Immature natural killer cell (primary cell): ENCODE measurements around the gene VWA3B. TPM values are rescaled to one million over a fixed set of nuclear protein-coding genes. Genes with fewer than 3 reads are reported as not detected.
"Not testable (repeated sequence)": the region's sequence is repeated elsewhere in the genome, so short reads cannot be mapped to it uniquely, and the experiment has no call there.

Experiments
- DNase-seq, 3 donors: peaks; one replicate each; pipeline ENCODE4 v3.0.0; 2022; ENCODE audit warnings: mixed read lengths in 1 of 3
- H3K27ac Mint-ChIP-seq, 6 donors: one replicate each; pipeline ENCODE4 v1.8.0; 2020; ENCODE audit warnings: mixed read lengths in 6 of 6, mild to moderate bottlenecking in 5 of 6, inconsistent platforms in 4 of 6, moderate library complexity in 3 of 6
- H3K27me3 Mint-ChIP-seq, 3 donors: one replicate each; pipeline ENCODE4 v1.8.0; 2020 to 2021; ENCODE audit warnings: low read depth in 3 of 3, mild to moderate bottlenecking in 3 of 3, mixed read lengths in 3 of 3, moderate library complexity in 3 of 3, inconsistent platforms in 1 of 3
- H3K36me3 Mint-ChIP-seq, 3 donors: one replicate each; pipeline ENCODE4 v1.8.0; 2020; ENCODE audit warnings: mixed read lengths in 3 of 3, inconsistent platforms in 2 of 3, mild to moderate bottlenecking in 2 of 3
- H3K4me1 Mint-ChIP-seq, 2 donors: one replicate each; pipeline ENCODE4 v1.8.0; 2020; ENCODE audit warnings: inconsistent platforms in 2 of 2, mild to moderate bottlenecking in 2 of 2, mixed read lengths in 2 of 2, moderate library complexity in 1 of 2
- H3K4me3 Mint-ChIP-seq, 5 donors: one replicate each; pipeline ENCODE4 v1.8.0; 2020; ENCODE audit warnings: mild to moderate bottlenecking in 5 of 5, mixed read lengths in 5 of 5, inconsistent platforms in 3 of 5, moderate library complexity in 3 of 5
- H3K9me3 Mint-ChIP-seq, 6 donors: one replicate each; pipeline ENCODE4 v1.8.0; 2020; ENCODE audit warnings: mild to moderate bottlenecking in 6 of 6, mixed read lengths in 6 of 6, inconsistent platforms in 4 of 6, moderate library complexity in 3 of 6
- polyA plus RNA-seq, 3 donors: library from polyadenylated mRNA; unstranded; fragments of 300-500 nt; fragmentation: Illumina TruSeq; gene quantifications; one replicate each; pipeline ENCODE4 v1.2.3, GENCODE V29; 2021

Gene VWA3B, protein sequence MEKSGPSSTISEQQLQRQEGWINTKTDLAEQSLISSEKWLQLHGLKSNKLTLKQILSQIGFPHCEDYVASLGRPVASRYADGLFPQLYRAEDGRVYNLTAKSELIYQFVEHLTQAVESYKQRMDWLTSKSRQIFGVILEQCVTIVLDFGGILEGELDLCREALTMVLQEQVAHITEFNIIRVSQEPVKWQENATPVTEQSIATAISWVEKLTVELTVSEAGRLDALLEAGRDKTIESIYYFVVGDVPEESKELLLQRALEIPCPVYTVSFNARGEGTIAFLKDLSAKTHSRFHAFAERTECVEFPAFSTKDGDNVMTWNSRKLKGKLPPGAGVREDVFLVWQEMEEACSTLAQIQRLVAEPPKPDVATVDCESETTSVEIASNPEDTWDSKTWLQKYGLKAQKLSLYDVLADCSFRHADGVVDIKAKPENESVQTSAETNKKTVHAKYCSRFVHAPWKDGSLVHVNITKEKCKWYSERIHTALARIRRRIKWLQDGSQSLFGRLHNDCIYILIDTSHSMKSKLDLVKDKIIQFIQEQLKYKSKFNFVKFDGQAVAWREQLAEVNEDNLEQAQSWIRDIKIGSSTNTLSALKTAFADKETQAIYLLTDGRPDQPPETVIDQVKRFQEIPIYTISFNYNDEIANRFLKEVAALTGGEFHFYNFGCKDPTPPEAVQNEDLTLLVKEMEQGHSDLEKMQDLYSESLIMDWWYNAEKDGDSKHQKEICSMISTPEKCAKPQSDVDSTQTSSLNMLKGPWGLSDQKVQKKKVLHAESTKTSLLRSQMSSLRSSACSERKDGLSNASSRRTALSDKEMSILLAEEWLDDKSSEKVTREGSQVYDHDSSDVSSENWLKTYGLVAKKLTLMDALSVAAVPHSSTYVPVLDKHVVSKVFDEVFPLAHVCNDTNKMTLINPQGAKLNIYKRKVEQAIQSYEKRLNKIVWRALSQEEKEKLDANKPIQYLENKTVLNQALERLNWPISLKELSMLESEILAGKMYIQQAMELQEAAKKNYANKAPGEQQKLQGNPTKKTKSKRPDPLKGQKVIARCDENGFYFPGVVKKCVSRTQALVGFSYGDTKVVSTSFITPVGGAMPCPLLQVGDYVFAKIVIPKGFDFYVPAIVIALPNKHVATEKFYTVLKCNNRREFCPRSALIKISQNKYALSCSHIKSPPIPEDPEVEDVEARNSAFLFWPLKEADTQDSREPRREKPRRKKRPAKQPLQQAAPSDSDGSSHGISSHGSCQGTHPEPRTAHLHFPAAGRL (N-terminal part only)
- polyA plus RNA-seq: not detected

DNA sequence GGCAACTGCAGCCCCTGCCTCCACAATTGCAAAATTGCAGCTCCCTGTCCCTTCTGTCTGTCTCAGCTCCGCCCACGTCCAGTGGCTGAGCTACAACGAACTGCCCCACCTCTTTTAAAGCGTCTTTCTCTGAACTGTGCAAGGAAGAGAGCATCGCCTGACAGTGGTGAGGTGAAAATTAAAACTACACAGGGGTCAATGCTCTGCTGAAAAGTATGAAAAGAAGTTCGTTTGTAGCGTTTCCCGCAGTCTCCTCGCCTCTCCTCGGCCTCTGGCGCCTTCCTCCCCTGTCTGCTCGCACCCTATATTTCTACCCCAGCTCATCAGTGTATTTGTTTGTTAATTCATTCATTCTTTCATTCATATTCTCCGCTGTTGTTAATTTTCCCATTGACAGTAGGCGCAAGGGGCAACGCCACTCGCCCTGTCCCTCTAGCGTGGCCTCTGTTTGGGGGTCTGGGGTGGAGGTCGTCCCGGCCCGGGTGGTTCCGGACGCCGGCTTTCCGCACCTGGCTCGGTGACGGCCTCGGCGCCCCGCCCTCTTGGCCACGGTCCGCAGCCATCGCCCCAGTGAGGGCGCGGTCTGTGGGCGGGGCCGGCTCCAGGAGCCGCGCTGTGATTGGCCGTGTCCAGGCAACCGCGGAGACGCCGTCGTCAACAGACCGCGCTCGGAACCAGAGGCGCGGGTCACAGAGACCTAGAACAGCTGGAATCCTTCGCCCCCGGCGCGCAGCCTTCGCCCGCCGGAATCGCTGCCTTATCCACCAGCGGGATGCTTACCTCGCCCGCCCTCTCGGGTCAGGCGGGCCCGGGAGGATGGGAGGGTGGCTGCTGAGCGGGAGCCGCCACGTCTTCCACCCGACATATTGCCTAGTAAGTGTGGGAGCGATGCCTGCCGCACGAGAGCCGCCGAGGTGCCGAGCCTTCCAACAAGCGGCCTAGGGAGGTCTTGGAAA lies at the start of gene VWA3B:
TSS of gene VWA3B (plus strand) at position 677 of the 956 bp plus-strand sequence. CDS start 5,926 bp downstream, outside the sequence.
- H3K27ac Mint-ChIP-seq: no peak within 1 kb of the TSS
- DNase-seq: no peak
- H3K27me3 Mint-ChIP-seq: peaks cover 14 to 23% (median 21%) of the 10 kb centered on the region in 3 donors
- H3K9me3 Mint-ChIP-seq: no peaks in the 10 kb centered on the region
- H3K4me1 Mint-ChIP-seq: peaks cover 10 to 25% of the 10 kb centered on the region in 2 donors
- H3K4me3 Mint-ChIP-seq: peak within 1 kb of the TSS; percentile 64 to 76 (median 67)
- H3K36me3 Mint-ChIP-seq: no peaks in the 10 kb centered on the region

DNA sequence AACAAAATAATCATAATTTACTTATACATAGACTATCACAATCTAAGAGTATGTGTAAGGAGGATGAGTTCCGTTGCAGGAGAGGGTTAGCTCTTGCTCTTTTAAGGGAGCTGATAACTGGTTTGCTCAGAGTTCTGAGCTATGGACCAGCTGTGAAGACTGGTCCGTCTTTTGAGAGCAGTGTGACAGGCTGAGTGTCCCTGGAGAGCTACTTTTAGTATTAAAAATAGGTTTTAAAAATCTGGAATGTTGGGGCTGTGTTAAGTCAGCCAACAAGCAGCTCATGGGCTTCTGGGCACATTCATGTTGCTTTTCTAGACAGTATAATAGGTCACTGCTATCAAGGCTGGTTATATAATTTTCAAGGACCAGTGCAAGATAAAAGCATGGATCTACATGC lies 49.8 kb upstream of the VWA3B start:
- no peaks in the 10 kb centered on the region for H3K9me3 Mint-ChIP-seq
- H3K27ac Mint-ChIP-seq: no peak overlapping the region
- H3K4me3 Mint-ChIP-seq: no peak overlapping the region
- no peak for DNase-seq
- peaks cover 3 to 4% (median 4%) of the 10 kb centered on the region in 3 donors for H3K27me3 Mint-ChIP-seq
- H3K36me3 Mint-ChIP-seq: peaks cover 0 to 3% (median 0%) of the 10 kb centered on the region in 3 donors
- no peaks in the 10 kb centered on the region for H3K4me1 Mint-ChIP-seq

DNA sequence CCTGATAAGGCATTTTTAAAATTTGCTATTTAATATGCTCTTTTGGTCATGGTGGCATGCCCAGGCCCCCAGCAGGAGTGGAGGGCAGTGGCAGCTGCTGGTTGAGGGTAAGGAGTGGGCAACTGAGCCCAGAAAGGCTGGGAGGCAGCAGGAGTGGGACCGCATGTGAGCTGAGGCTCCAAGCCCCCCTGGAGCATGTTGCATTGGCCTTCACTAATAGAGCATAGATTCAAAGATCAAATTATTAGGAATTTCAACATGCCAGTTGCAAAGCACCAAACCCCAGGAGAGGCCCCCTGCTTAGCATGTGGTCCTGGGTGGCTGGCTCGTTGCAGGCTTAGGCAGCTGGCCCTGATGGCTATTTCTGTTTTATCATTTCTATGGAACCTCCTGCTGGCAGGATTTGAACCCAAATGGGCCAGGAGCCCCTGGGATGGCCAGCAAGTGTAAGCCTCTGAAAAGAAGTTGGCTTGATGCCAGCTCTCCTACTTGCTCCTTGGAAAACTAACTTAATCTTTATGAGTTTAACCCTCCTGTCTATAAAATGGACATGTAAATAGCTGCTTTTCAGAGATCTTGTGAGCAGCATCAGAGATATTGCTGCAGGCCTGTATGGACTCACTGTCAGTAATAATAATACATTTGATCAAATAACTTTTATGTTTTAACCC lies 49.2 kb upstream of the VWA3B start:
- no peaks in the 10 kb centered on the region for H3K9me3 Mint-ChIP-seq
- no peak overlapping the region for H3K27ac Mint-ChIP-seq
- H3K4me1 Mint-ChIP-seq: no peaks in the 10 kb centered on the region
- no peak overlapping the region for H3K4me3 Mint-ChIP-seq
- H3K27me3 Mint-ChIP-seq: peaks cover 3 to 5% (median 4%) of the 10 kb centered on the region in 3 donors
- no peak for DNase-seq
- peaks cover 0 to 3% (median 0%) of the 10 kb centered on the region in 3 donors for H3K36me3 Mint-ChIP-seq

DNA sequence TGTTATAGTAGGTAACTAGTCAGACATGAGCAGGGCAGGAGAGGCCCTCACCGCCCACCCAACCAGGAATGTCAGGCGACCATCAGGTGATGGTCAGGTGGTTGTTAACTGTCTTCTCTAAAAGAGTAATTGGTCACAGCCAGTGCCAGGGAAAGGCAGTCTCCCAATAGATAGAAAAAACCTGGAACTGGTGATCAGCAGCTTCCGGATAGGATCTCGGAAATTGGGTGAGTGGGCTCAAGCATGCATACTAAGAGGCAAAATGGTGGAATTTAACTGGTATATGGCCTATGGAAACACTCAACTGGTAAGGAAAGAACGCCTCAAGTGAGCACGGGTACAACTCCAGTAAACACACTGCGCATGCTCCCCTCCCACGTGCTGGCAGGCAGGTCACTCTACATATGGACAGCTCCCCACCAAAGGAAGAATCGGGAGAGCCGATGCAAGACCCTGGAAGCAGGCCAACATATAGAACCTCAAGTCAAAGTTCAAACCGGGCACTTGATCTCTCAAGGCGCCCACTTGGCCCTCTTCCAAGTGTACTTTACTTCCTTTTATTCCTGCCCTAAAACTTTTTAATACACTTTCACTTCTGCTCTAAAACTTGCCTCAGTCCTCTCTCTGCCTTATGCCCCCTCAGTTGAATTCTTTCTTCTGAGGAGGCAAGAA lies 47.7 kb upstream of the VWA3B start:
- Mint-ChIP-seq H3K9me3 (peaks cover 0 to 13% (median 9%) of the 10 kb centered on the region in 6 donors), H3K36me3 (peaks cover 5 to 12% (median 5%) of the 10 kb centered on the region in 3 donors), H3K27me3 (peaks cover 3 to 11% (median 5%) of the 10 kb centered on the region in 3 donors), H3K27ac (no peak overlapping the region), H3K4me3 (no peak overlapping the region), H3K4me1 (no peaks in the 10 kb centered on the region)
- no peak for DNase-seq

DNA sequence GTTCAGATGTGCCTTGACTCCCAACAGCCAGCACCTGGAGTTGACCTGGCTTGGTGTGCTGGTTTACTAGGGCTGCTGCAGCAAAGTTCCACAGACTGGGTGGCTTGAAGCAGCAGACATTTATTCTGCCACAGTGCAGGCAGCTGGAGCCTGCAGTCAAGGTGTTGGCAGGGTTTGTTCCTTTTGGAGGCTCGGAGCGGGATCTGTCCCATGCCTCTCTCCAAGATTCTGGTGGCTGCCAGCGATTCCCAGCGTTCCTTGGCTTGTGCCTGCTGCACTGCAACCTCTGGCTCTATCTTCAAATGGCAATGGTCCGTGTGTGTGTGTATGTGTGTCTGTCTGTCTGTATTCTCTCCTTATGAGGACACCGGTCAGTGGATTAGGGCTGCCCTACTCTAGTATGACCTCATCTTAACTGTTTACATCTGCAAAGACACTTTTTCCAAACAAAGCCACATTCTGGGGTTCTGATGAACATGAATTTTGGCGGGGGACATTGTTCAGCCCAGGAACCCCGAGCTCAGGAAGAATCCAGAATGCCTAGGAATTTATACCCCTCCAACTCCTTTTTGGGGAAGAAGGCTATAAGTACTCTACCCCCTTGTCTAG lies 46.5 kb upstream of the VWA3B start:
- peaks cover 2 to 9% (median 4%) of the 10 kb centered on the region in 3 donors for H3K27me3 Mint-ChIP-seq
- H3K36me3 Mint-ChIP-seq: peaks cover 5 to 12% (median 5%) of the 10 kb centered on the region in 3 donors
- no peaks in the 10 kb centered on the region for H3K4me1 Mint-ChIP-seq
- H3K4me3 Mint-ChIP-seq: no peak overlapping the region
- no peak for DNase-seq
- H3K27ac Mint-ChIP-seq: no peak overlapping the region
- peaks cover 3 to 22% (median 12%) of the 10 kb centered on the region in 6 donors for H3K9me3 Mint-ChIP-seq

DNA sequence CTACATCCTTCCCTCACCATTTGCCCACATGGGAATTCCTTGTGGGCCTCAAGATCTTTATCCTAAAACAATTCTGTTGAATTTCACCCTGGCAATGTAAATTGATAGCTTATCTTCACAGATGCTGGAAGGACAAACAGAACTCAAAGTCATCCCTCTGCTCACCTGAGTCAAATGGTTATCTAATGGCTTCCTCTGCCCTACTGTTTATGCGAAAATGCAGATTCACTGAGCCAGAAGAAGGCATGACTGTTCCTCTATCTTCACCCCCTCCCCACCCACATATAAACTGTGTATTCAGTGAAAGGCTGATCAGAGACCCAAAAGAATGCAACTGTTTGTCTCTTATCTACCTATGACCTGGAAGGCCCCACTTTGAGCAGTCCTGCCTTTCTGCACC lies 43.9 kb upstream of the VWA3B start:
- peaks cover 4 to 9% (median 5%) of the 10 kb centered on the region in 3 donors for H3K27me3 Mint-ChIP-seq
- H3K4me1 Mint-ChIP-seq: no peaks in the 10 kb centered on the region
- no peak overlapping the region for H3K4me3 Mint-ChIP-seq
- peaks cover 3 to 22% (median 12%) of the 10 kb centered on the region in 6 donors for H3K9me3 Mint-ChIP-seq
- no peak overlapping the region for H3K27ac Mint-ChIP-seq
- no peak for DNase-seq
- peaks cover 5 to 12% (median 5%) of the 10 kb centered on the region in 3 donors for H3K36me3 Mint-ChIP-seq

DNA sequence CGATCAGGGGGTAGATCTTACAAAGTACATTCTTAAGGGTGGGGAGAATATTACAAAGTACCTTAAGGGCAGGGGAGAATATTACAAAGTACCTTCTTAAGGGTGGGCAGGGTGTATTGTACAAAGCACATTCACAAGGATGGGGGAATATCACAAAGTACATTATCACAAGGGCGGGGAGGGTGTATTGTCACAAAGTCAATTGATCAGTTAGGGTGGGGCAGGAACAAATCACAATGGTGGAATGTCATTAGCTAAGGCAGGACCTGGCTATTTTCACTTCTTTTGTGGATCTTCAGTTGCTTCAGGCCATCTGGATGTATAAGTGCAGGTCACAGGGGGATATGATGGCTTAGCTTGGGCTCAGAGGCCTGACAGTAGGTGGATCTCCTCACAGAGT lies 42.2 kb upstream of the VWA3B start:
- not testable (repeated sequence) for DNase-seq, H3K4me1 Mint-ChIP-seq, H3K4me3 Mint-ChIP-seq, H3K27me3 Mint-ChIP-seq, H3K27ac Mint-ChIP-seq
- peaks cover 4 to 22% (median 12%) of the 10 kb centered on the region in 6 donors for H3K9me3 Mint-ChIP-seq
- peaks cover 5 to 12% (median 5%) of the 10 kb centered on the region in 3 donors for H3K36me3 Mint-ChIP-seq

DNA sequence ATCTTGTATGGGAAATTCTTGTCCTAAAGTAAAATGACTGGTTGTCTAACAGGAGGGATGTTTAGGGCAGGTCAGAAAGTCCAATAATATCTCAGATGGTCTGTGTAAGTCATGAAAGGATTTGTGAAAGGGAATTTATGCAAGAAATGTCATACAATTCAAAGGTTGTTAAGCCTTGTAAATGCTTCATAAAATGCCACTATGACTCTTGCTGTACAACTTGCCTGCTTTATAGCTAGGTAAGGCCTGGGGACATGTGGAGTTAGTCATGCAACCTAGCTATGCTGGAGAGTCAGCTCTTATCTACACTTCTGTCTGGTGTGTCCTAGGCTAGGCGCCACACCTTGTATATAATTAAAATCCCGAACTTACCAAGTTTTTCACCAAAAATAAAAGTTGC lies 36.9 kb upstream of the VWA3B start:
- H3K4me3 Mint-ChIP-seq: no peak overlapping the region
- no peaks in the 10 kb centered on the region for H3K36me3 Mint-ChIP-seq
- H3K9me3 Mint-ChIP-seq: peaks cover 0 to 4% (median 0%) of the 10 kb centered on the region in 6 donors
- DNase-seq: no peak
- H3K27me3 Mint-ChIP-seq: peaks cover 2 to 4% (median 3%) of the 10 kb centered on the region in 3 donors
- H3K27ac Mint-ChIP-seq: no peak overlapping the region
- no peaks in the 10 kb centered on the region for H3K4me1 Mint-ChIP-seq

DNA sequence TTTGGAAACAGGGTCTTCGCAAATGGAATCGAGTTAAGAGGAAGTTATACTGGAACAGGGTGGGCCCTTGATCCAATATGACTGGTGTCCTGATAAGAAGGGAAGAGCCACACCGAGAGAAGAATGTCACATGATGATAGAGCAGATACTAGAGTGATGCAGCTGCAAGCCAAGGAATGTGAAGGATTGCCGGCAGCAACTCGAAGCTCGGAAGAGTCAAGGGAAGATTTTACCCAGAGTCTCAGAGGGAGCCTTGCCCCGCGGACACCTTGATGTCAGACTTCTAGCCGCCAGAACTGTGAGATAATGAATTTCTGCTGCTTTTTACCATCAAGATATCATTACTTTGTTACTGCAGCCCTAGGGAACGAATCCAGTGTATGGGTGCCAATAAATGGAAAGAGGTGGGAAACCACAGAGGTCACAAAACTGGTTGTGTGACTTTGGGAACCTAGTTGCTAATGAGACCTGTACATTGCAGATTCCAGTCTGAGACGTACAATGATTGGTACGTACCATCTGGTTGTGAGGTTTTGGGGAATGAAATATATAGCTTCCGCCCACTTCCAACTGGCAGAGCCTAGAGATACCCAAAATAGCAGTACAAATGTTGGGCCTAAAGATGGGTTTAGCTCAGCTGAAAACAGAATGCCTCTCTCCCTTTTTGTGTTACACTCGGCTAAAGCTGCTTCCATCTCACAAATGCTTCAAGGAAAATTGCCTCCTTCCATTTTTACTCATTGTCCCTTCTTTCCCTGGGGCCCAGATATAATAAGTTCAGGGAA lies 28.6 kb upstream of the VWA3B start:
- peaks cover 4 to 11% (median 8%) of the 10 kb centered on the region in 3 donors for H3K27me3 Mint-ChIP-seq
- H3K9me3 Mint-ChIP-seq: peaks cover 0 to 4% (median under 1%) of the 10 kb centered on the region in 6 donors
- no peaks in the 10 kb centered on the region for H3K4me1 Mint-ChIP-seq
- no peak for DNase-seq
- H3K27ac Mint-ChIP-seq: no peak overlapping the region
- H3K4me3 Mint-ChIP-seq: no peak overlapping the region
- H3K36me3 Mint-ChIP-seq: no peaks in the 10 kb centered on the region

DNA sequence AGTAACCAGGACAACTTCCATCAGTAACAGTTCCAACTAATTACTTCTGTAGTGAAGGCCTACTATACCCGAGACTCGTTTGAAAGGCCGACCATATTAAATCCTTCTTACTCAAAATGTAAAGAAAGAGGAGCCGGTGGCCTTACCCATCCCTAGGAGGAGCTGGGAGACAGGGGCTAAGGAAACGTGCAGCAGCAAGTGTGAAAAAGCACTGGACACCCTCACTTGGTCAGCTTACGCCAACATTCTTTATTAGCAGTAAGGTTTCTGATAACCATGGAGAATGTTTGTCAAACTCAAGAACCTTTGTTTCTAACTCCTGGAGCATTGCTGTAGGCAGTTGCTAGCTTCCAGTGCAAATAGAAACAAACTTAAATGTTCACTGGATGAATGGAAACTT lies 26.7 kb upstream of the VWA3B start:
- no peak for DNase-seq
- Mint-ChIP-seq H3K36me3 (no peaks in the 10 kb centered on the region), H3K27ac (no peak overlapping the region), H3K27me3 (peaks cover 4 to 11% (median 9%) of the 10 kb centered on the region in 3 donors), H3K4me1 (no peaks in the 10 kb centered on the region), H3K9me3 (peaks cover 0 to 4% (median under 1%) of the 10 kb centered on the region in 6 donors), H3K4me3 (no peak overlapping the region)
